BE2C (cell line): ENCODE results near the gene TMEM14C.

Source experiments
- DNase-seq: peaks from one replicate; pipeline ENCODE4 v3.0.0-alpha.2; 2020
- H3K27me3 ChIP-seq: fragments of 250-450 bp; sonication (Bioruptor Pico); 2 replicates; pipeline ENCODE4 v1.5.1; 2020; ENCODE audit warnings: mild to moderate bottlenecking
- H3K36me3 ChIP-seq: fragments of 250-450 bp; sonication (Bioruptor Pico); 2 replicates; pipeline ENCODE4 v1.5.1; 2020; ENCODE audit warnings: mild to moderate bottlenecking
- H3K4me1 ChIP-seq: fragments of 250-450 bp; sonication (Bioruptor Pico); 2 replicates; pipeline ENCODE4 v1.5.1; 2020
- H3K4me3 ChIP-seq: 2 replicates; pipeline ENCODE4 v1.5.1; 2011; ENCODE audit warnings: low read depth, low read length
- H3K9me3 ChIP-seq: fragments of 250-450 bp; sonication (Bioruptor Pico); 2 replicates; pipeline ENCODE4 v1.5.1; 2020
- TF ChIP-seq, protein P1 (sequence below): IDR thresholded peaks from 2 replicates; pipeline ENCODE4 v1.5.1; 2012; ENCODE audit warnings: mild to moderate bottlenecking, low read depth, low read length

The TMEM14C gene

DNA sequence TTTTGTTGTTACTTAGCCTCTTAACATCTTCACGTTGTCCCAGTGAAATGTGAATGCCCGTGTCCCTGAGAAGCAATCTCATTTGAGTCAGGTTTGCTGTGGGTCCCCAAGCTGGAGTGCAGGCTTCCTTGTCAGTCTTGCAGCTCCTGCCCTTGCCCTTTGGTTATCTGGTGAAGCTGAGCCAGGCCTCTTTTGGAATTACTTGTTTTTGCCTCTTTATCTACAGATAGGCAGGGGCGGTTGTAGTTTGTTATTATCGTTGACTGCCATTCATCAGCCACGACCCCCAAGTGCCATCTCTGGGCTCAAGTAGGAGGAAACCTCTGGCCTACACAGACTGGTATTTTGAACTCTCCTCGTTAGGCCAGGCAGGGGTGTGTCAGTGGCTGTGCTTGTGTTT lies 2.2 kb downstream of the TMEM14C start:
- H3K36me3 ChIP-seq: peaks cover 4% of the 10 kb centered on the region
- H3K4me3 ChIP-seq: no peak overlapping the region
- H3K4me1 ChIP-seq: peaks cover 7% of the 10 kb centered on the region
- TF ChIP-seq, protein P1, sequence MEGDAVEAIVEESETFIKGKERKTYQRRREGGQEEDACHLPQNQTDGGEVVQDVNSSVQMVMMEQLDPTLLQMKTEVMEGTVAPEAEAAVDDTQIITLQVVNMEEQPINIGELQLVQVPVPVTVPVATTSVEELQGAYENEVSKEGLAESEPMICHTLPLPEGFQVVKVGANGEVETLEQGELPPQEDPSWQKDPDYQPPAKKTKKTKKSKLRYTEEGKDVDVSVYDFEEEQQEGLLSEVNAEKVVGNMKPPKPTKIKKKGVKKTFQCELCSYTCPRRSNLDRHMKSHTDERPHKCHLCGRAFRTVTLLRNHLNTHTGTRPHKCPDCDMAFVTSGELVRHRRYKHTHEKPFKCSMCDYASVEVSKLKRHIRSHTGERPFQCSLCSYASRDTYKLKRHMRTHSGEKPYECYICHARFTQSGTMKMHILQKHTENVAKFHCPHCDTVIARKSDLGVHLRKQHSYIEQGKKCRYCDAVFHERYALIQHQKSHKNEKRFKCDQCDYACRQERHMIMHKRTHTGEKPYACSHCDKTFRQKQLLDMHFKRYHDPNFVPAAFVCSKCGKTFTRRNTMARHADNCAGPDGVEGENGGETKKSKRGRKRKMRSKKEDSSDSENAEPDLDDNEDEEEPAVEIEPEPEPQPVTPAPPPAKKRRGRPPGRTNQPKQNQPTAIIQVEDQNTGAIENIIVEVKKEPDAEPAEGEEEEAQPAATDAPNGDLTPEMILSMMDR: no peak
- no peak for DNase-seq
- H3K27me3 ChIP-seq: no peaks in the 10 kb centered on the region
- H3K9me3 ChIP-seq: no peaks in the 10 kb centered on the region

DNA sequence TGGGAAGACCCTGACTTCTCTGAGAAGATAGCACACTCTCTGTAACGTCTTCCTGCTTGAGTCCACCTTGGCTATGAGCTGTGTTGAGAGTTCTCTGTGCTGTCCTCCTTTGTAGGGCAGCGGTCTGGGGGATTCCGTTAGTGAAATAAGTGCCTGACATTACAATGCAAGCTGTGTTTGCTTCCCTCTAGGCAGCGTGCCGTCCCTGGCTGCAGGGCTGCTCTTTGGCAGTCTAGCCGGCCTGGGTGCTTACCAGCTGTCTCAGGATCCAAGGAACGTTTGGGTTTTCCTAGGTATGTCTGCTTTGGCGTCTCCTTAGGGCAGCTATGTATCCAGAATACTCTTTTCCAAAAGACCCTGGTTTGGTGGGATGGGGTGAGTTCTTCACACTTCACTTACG lies 2.8 kb downstream of the TMEM14C start:
- TF ChIP-seq, protein P1: no peak
- no peak overlapping the region for H3K4me3 ChIP-seq
- peaks cover 4% of the 10 kb centered on the region for H3K36me3 ChIP-seq
- DNase-seq: no peak
- no peaks in the 10 kb centered on the region for H3K27me3 ChIP-seq
- H3K4me1 ChIP-seq: peaks cover 7% of the 10 kb centered on the region
- H3K9me3 ChIP-seq: no peaks in the 10 kb centered on the region

DNA sequence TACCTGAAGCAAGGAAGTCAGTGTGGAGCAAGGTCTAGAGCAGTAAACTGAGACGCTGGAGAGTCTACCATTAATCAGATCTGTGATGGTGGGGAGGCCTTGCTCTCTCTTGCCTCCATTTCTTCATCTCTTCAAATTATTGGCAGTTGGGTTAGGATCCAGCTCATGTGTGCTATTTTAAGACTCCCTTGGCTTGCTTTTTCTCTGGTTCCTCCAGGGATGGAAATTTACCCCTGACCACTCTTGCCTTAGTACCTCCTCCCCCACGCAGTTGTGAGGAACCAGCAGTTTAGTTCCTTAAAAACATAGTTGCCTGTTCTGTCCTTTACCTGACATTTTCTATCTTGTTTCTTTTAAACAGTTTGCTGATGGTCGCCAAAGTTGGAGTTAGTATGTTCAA lies 7.4 kb downstream of the TMEM14C start:
- Histone ChIP-seq H3K4me3 (no peak overlapping the region), H3K36me3 (peaks cover 4% of the 10 kb centered on the region), H3K4me1 (no peaks in the 10 kb centered on the region), H3K27me3 (no peaks in the 10 kb centered on the region), H3K9me3 (no peaks in the 10 kb centered on the region)
- DNase-seq: no peak
- TF ChIP-seq, protein P1: no peak

DNA sequence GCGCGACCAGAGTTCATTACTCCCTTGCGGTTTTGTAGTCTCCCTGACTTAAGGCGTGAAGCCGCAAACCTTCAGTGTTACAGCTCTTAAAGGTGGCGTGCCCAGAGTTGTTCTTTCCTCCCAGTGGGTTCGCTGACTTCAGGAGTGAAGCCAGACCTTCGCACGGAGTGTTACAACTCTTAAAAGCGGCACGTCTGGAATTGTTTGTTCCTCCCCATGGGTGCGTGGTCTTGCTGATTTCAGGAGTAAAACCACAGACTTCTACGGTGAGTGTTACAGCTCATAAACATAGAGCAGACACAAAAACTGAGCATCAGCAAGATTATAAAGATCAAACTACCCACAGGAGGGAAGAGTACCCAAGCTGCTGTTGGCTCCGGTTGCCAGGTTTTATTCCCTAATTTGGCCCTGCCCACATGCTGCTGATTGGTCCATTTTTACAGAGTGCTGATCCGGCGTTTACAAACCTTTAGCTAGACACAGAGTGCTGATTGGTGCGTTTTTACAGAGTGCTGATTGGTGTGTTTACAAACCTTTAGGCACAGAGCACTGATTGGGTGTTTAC lies 10.4 kb downstream of the TMEM14C start:
- Histone ChIP-seq H3K4me3 (no peak overlapping the region), H3K9me3 (no peaks in the 10 kb centered on the region), H3K27me3 (no peaks in the 10 kb centered on the region), H3K4me1 (no peaks in the 10 kb centered on the region), H3K36me3 (no peaks in the 10 kb centered on the region; the same call in 1 of the 2 replicates)
- TF ChIP-seq, protein P1: no peak
- DNase-seq: no peak

DNA sequence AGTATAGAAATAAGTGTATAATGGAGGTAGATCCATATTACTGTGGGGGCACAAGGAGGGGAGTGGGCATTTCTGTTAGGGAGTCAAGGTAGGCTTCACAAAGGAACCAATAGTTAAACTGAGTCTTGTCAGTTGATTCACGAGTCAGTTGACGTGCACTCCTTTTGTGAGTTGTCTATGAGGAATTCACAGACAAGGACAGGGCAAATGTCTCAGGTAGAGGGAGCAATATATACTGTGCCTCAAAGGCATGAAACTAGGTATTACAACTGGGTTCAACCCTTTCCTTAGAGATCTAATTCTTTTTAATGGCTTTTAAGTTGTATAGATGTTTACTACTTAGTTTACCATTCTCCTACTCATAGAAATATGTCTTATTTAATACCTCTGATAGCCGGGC lies 11.0 kb downstream of the TMEM14C start:
- no peaks in the 10 kb centered on the region; the same call in 1 of the 2 replicates for H3K36me3 ChIP-seq
- TF ChIP-seq, protein P1: no peak
- no peak for DNase-seq

DNA sequence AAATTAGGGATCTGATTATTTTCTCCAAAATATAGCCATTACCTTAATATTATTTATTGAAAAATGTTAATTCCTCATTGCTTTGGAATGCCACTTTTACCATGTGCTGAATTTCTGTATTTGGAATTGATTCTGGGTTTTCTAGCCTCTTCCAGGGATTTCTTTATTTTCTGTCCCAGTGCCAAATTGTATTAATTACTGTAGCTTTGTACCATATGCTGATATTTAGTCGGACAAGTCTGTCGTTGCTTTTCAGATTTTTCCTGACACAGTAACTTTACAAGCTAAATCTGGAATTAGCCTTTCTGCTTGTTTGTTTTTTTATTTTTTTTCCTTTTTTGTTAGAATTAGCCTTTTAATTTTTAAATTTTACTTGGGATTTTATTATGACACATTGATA lies 13.9 kb downstream of the TMEM14C start:
- TF ChIP-seq, protein P1: no peak
- Histone ChIP-seq H3K4me3 (no peak overlapping the region), H3K36me3 (no peaks in the 10 kb centered on the region), H3K9me3 (no peaks in the 10 kb centered on the region), H3K4me1 (no peaks in the 10 kb centered on the region), H3K27me3 (no peaks in the 10 kb centered on the region)
- DNase-seq: no peak

More for the DNA sequence above, 11.0 kb downstream of the TMEM14C start:
- H3K4me1 ChIP-seq: no peaks in the 10 kb centered on the region
- H3K27me3 ChIP-seq: no peaks in the 10 kb centered on the region
- H3K9me3 ChIP-seq: no peaks in the 10 kb centered on the region
- H3K4me3 ChIP-seq: no peak overlapping the region
